GM19467 (cell line): ENCODE results near the gene MAP4K3.

ENCODE experiments used
- ATAC-seq: cut with Tn5 transposase; IDR thresholded peaks from one replicate; pipeline ENCODE4 v1.9.1; 2021; ENCODE audit warnings: mild to moderate bottlenecking, moderate library complexity; ENCODE audit not compliant: unreplicated experiment

The MAP4K3 gene

GRCh38 chr2:39436592-39437521 is at the start of gene MAP4K3:
Gene MAP4K3 (minus strand): TSS chr2:39437285. CDS start chr2:39436987, 298 bp downstream.
- ATAC-seq = peak; percentile 81

- no peak for ATAC-seq
Observed at GRCh38 chr2:39486071-39486470, 49.0 kb upstream of the MAP4K3 start.

- no peak for ATAC-seq
Observed at GRCh38 chr2:39484620-39485495, 47.8 kb upstream of the MAP4K3 start.

GRCh38 chr2:39484206-39484605 is 47.1 kb upstream of the MAP4K3 start:
- no peak for ATAC-seq

GRCh38 chr2:39483534-39483933 is 46.4 kb upstream of the MAP4K3 start:
- no peak for ATAC-seq

GRCh38 chr2:39481611-39482010 is 44.5 kb upstream of the MAP4K3 start:
- ATAC-seq = no peak

GRCh38 chr2:39479696-39480095 is 42.6 kb upstream of the MAP4K3 start:
- no peak for ATAC-seq

- ATAC-seq = no peak
Observed at GRCh38 chr2:39479053-39479670, 42.1 kb upstream of the MAP4K3 start.

GRCh38 chr2:39476524-39476923 is 39.4 kb upstream of the MAP4K3 start:
- ATAC-seq = peak; percentile 86

GRCh38 chr2:39475006-39475405 is 37.9 kb upstream of the MAP4K3 start:
- no peak for ATAC-seq

- ATAC-seq = peak; percentile 54
Observed at GRCh38 chr2:39470580-39470979, 33.5 kb upstream of the MAP4K3 start.

- ATAC-seq = peak; percentile 82
Observed at GRCh38 chr2:39469807-39470206, 32.7 kb upstream of the MAP4K3 start.

- no peak for ATAC-seq
Observed at GRCh38 chr2:39468579-39469451, 31.7 kb upstream of the MAP4K3 start.

GRCh38 chr2:39466311-39466710 is 29.2 kb upstream of the MAP4K3 start:
- ATAC-seq = no peak

GRCh38 chr2:39464864-39465263 is 27.8 kb upstream of the MAP4K3 start:
- no peak for ATAC-seq

- ATAC-seq = no peak
Observed at GRCh38 chr2:39455826-39456225, 18.7 kb upstream of the MAP4K3 start.

- ATAC-seq = no peak
Observed at GRCh38 chr2:39452396-39452795, 15.3 kb upstream of the MAP4K3 start.

GRCh38 chr2:39451954-39452353 is 14.9 kb upstream of the MAP4K3 start:
- ATAC-seq = no peak

- ATAC-seq = no peak
Observed at GRCh38 chr2:39448169-39448502, 11.1 kb upstream of the MAP4K3 start.
